NCI-H2107 (cell line): Measurements from ENCODE around the gene KIAA1549.
A peak's percentile ranks its signal among the peaks of the same experiment; 100 is the strongest.
"Not testable (repeated sequence)": the region's sequence is repeated elsewhere in the genome, so short reads cannot be mapped to it uniquely, and the experiment has no call there.

Source experiments
- DNase-seq: peaks from one replicate; lab custom pipeline; 2025; lab: John Stamatoyannopoulos, UW

The KIAA1549 gene

DNA sequence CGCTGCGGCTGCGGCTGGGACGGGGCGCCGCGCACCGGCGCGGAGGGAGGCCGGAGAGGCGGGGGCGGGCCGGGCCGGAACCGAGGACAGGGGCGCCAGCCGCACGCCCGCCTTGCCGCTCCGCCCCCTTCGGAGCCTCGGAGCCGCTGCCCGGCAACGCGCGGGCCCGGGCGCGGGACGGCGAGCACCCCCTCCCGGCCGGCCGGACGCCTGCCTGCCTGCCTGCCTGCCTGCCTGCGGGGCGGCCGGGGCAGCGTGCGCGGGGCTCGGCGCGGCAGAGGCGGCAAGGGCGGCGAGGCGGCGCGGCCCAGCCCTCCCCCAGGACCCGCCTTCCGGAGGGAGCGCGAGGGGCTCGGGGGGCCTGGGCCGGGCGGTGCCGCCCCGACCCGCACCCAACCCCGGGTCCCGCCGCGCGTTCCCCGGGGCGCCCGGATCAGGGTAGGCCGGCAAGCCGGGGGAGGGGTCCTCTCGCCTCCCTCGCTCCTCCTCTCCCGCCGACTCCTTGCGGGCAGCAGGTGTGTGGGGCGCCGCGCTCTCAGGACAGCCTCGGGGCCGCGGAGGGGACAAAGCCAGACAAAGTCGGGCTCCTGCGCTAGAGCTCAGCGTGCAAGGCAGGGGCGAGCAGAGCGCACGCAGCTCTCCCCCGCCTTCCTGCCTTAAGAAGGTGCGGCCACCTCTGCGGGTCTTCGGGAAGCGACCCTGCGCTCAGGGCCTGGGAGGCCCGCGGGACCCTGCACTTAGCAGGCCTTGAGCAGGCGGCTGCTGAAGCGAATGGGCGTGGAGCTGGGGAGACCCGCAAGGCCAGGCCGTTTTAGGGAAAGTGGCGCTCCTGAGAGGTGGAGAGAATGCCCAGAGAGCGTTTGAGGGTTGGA, at the start of gene KIAA1549:
TSS of gene KIAA1549 (minus strand) at position 58 of the 872 bp plus-strand sequence. CDS start 120 bp downstream, outside the sequence.
- no peak for DNase-seq

DNA sequence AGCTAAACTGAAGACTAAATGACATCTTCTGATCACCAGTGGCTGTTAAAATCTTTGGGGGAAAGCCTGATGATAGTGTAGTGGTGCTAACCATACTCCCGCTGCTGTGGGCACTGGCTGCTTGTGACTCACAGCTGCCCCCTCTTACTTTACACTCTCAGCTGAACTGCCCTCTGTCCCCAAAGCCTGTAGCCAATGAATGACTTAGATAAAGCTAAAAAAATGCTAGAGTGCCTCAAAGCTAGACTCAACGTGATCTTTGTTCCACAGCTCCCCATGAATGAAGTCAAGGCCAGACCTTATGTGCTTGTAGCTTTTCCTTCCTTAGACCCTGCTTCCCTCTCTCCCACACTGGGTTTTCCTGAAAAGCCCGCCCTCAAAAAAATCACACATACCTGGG, 48.2 kb upstream of the KIAA1549 start:
- DNase-seq: no peak

DNA sequence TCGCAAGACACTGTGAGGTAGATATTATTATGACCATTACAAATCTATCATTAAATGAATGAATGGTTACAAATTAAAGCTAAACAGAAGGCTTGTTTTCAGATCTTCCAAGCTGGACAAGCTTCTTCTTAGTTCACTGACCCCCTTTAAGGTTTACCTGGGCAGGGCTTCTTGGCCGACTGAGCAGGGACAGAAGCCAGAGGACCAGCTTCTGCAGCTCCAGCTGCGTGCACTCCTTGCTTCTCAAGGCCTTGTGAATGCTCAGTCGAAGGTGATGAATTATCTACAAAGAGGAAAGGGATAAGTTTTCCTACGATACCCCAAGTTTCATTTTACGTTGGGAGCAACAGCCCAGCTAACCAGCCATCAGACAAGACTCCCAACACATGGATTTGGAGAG, 45.4 kb upstream of the KIAA1549 start:
- DNase-seq: no peak

DNA sequence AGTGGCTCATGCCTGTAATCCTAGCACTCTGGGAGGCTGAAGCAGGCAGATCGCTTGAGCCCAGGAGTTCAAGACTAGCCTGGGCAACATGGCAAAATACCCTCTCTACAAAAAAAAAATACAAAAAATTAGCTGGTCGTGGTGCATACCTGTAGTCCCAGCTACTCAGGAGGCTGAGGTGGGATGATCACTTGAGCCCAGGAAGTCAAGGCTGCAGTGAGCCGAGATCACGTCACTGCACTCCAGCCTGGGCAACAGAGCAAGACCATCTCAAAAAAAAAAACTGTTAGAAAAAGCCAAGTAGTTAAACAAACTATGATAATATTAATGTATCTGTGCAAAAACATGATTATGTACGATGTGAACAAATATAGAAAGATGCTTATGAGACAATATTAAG, 44.7 kb upstream of the KIAA1549 start:
- DNase-seq: not testable (repeated sequence)

DNA sequence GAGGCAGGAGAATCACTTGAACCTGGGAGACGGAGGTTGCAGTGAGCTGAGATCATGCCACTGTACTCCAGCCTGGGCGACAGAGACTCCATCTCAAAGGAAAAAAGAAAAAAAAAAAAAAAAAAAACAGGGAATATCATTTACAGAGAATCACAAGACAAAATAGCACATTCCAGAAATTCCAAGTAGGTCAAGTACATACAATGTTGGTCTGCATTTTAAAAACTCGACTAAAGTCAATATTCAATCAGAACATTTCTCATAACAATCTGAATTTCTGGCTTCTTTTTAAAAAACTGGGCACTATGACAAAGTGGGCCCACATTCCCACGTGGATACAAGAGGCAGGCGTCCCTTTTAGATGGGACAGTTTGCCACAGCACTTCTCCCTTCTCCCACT, 41.9 kb upstream of the KIAA1549 start:
- DNase-seq: no peak

DNA sequence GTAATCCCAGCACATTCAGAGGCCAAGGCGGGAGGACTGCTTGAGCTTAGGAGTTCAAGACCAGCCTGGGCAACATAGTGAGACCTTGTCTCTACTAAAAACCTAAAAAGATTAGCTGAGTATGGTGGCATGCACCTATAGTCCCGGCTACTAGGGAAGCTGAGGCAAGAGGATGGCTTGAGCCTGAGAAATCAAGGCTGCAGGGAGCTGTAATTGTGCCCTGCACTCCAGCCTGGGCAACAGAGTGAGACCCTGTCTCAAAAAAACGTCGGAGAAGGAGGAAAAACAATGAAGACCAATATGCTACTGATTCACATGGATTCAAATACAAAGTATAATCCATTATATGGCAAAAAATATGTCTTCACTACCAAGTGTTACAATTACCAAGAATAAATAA, 41.1 kb upstream of the KIAA1549 start:
- DNase-seq: no peak

DNA sequence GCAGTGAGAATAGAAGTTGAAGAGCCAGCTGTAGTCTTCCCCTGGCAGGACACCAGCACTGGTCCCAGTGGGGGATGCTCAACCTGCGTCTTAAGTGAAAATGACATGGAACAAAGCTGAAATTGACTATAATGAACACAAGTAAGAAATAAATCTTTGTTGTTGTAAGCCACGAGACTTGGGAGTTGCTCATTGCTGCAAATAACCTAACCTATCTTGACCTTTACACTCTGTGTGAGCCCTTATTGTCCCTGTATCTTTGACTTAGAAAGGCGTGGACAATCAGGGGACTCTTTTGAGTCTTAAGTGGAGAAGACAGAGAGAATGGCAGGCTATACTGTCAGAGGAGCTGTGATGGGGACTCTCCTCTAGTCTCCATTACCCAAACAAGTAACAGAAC, 37.7 kb upstream of the KIAA1549 start:
- DNase-seq: no peak

DNA sequence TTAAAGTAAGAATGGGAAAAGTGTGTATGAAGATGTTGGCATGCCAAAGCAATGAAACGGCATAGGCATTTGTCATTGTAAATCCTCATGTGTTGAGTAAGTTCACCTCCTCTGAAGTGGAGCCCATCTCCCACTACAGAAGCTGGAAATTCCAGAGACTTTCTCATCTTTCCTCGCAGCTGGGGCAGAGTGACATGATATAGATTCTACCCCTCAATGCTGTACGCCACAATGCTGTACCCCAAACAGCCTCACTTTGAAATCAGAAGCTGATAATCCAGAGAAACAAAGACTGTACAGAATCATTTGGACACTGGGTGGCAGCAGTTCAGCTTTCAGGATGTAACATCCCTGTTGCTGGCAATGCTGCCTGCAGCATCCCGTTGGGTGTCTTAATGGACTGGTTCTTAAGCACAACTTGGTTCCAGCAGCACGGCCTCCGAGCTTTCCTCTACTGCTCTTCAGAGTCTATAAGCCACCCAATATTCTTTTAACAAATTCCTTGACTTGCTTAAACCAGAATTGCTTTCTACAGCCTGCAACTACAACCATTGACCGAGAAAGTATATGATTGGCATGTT, 35.8 kb upstream of the KIAA1549 start:
- peak; percentile 68 for DNase-seq

DNA sequence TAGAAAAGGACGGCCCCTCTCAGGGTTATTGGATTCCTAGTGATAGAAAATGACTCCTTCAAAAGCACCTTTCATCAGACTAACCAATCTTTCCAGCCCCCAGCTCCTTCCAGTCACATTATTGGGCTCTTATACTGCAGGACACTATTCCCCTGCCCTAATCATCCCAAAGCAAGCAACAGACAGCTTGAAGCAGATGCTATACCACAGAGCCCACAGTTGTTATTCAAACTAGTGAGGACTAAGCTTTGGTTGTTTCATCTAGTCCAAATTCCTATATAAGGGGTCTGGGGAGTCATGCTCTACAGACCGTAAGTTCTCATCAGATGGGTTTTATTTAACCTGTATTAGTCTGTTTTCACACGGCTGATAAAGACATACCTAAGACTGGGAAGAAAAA, 30.2 kb upstream of the KIAA1549 start:
- DNase-seq: no peak

DNA sequence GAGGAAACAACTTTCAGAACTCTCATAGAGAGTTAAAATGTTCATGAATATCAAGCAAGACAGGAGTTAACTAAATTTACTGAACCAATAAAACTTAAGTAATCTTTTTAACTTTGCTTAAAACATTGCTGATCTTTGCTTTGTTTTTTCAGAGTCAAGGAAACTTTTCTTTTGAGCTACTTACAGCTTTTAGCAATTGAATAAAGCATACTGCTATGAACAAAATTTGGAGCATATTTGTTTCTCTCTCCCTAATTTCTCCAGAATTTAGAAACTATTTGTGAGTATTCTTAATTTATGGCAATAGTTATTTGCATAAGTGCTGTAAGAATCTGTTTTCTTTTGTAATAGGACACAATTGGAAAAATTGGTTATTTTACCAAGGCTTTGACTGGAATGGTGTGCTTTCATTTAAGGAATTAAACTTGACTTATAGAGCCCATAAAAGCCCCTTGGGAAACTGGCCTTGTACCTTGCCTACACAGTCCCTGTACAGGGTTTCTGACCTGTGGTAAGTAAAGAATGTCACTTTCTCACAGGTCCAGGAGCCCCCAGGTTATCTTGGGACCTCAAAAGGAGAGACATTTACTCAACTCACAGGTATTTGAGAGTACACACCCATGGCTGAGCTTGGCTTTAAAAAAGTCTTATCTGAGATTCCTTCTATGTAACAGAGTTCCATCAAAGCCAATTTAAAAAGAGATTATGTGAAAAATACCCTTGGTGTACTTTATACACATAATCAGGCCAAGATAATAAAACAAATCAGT, 23.3 kb upstream of the KIAA1549 start:
- DNase-seq: no peak

DNA sequence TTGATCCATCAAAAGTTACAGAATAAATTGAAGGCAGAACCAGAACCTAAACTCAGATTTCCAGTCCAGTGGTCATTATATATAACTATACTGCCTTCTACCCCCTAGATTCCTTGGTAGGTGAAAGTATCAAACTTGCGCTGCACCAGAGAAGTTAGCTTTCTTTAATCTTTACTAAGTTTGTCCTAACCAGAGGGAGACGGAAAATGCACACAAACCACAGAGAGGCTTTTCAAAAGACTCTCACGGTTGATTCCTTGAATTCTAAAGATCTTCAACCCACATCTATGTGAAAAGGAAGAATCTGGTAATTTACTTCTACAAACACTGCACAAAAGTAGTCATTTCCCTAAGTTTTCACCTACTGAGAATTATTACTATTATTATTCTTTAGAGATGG, 18.2 kb upstream of the KIAA1549 start:
- no peak for DNase-seq

DNA sequence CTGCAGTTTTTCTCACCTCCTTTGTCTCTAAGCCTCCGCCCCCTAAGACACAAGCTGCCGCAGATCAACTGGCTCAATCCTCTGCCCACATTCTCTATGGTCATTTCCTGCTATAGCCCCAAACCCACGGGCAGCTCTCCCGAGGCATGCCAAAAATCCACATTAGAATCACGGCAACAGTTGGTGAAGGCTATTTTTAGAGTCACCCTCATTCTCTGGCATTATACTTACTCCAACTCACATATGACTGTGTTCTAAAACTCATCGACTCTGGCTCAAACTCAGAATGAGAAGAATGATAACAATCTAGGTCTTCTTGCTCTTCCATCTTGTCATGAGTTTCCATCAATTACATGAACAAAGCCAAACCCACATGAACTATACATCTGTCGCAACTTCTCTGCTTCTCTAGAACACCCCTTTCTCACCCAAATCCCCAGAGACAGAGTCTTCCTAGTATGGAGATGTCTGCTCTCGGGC, 10.9 kb upstream of the KIAA1549 start:
- DNase-seq: no peak

DNA sequence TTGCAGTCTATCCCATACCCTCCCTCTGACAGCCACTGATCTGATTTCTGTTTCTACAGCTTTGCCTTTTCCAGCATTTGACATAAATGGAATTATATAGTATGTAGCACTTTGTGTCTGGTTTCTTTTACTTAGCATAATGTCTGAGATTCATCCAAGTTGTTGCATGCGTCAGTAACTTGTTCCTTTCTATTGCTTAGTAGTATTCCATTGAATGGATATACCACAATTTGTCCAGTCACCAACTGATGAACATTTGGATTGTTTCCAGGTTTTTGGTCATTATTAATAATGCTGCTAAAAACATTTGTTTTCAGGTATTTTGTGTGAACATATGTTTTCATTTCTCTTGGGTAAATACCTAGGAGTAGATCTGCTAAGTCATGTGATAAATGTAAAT, 6.5 kb upstream of the KIAA1549 start:
- DNase-seq: no peak

DNA sequence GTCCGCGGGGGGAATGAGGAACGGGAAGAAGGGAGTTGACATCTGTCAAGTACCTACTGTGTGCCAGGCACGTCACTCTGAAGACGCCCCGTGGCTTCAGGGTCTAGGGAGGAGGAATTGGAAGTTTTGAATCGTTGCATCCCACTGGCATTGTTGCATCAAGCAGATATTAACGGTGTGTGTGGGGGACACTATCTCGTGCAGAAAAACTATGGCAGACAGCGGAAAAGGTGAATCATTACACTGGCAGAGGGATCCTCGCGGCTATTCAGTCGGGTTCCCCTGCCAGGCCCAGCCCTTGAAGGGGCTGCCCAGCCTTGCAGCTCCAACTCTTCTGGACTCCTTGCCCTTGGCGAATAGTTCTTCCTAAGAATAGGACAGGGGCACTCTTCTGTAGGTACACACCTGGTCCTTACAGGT, 1.0 kb upstream of the KIAA1549 start:
- DNase-seq: no peak

DNA sequence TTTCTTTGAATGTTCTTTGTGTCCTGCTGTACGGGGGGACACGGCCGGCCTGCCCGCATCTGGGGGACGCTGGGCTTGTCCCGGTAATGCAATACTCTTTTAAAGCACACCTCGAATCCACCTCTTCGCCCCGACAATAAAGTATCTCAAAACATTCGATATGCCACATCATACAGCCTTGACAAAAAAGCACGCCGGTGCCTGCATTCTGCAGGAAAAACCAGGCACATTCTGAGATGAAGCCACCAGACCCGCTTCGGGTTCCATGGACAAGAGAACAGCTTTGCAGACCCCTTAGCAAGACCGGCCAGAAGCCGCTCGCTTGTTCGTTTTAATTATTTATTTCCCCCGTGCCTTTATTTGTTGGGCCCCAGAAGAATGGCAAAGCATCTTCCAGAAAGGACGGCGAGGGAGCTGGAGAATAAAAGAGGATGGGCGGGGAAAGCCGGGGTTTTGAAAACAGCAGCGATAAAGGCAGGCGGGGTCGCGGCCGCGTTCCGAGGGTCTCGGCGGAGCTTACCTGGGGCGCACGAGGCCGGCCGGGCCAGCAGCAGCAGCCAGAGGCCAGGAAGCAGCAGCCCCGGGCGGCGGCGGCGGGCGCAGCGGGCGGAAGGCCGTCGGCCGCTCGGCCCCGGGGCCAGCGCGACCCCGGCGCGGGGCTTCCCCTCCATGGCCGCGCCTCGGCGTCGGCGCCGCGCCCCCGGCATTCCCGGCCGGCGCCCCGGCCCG, 462 bp downstream of the KIAA1549 start:
- peak; percentile 17 for DNase-seq

DNA sequence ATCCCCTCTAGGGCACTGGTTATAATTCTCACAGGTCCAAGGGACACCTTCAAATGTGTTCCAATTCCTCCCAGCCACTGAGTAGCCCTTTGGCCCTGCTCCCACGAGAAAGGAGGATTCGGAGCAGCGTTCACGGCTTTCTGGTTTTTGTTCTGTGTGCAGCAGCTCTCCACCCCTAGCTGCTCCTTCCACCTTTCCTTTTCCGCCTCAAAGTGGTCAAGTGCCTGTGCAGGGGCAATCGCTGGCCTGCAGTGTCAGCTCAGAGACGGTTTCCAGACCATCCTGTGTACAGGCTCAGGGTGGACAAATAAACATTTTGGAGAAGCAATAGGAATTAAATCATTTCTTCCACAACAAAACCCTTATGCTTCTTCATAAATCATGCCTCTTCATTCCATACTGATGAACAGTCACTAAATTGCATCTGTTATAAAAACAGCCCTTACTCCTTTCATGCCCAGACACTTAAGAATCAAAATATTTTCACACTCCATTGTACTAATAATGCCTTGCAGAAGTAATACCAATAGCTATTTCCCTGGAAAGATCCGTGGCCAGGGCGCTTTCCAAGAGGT, 1.1 kb downstream of the KIAA1549 start:
- DNase-seq: no peak

DNA sequence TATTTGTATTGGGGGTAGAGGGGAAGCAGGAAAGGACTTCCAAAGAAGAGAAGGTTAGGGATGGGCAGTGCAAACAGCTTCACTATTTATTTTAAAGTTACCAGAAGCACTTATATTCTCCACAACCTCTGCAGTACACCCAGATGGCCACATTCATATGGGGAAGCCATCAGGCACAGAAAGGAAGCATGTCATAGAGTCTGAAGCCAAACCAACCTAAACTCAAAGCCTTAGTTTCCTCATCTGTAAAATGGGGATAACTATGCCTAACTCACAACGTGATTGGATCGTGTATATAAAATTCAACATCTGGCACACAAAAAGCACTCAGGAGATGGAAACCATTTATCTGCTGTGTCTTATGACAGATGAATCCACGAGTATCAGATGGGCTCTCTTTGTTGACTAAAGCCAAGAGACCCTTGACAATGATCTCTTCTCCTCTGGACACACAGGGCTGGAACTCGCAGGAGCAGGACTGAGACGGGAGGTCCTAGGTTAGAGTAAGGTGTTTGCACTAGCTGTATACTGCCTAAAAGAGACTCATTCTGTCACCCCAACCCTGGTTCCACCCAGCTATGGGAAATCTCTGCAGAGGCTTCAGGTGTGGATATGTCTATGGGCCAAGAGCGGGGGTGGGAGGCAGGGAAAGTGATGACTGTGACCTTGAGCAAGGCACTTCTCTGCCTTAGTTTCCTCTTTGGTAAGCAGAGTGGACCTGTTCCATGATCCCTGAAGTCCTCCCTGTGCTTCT, 1.8 kb downstream of the KIAA1549 start:
- DNase-seq: no peak

DNA sequence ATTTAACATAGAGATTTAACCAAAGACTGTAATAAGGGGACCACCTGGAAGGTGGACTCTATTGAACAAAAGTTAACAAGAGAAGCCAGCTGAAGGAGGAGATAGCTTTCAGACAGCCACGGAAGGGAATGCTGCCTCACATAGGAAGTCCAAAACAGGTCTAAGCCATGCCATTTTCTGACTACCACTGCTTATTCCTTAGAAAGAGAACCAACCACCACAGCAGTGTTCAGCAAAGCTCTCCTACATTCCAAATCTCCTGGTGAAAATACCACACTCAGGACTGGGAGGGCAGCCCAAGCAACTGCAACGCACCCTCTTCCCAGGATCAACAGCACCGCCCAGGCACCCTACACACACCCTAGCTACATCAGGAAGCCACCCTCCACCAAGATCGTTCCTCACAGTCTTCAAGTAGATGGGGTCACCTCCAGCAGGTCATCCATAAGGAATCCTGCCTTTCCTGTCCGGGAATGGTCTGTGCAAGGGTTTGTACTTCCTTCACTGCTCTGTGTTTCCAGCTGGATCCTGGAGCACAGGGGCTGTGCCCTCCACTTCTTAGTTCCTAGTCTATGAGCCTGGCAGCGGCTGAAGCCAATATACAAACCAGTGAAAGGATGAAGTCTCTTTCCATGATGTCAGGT, 2.5 kb downstream of the KIAA1549 start:
- no peak for DNase-seq

DNA sequence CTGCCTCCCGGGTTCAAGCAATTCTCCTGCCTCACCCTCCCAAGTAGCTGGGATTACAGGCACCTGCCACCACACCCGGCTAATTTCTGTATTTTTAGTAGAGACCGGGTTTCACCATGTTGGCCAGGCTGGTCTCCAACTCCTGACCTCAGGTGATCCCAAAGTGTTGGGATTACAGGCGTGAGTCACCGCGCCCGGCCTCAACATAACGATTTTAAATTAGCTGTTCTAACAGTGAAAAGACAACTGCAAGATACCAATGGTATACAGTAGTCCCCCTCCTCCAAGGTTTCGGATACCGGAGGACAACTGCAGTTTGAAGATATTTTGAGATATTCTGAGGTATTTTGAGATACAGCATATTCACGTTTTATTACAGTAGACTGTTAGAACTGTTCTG, 5.0 kb downstream of the KIAA1549 start:
- DNase-seq: not testable (repeated sequence)

DNA sequence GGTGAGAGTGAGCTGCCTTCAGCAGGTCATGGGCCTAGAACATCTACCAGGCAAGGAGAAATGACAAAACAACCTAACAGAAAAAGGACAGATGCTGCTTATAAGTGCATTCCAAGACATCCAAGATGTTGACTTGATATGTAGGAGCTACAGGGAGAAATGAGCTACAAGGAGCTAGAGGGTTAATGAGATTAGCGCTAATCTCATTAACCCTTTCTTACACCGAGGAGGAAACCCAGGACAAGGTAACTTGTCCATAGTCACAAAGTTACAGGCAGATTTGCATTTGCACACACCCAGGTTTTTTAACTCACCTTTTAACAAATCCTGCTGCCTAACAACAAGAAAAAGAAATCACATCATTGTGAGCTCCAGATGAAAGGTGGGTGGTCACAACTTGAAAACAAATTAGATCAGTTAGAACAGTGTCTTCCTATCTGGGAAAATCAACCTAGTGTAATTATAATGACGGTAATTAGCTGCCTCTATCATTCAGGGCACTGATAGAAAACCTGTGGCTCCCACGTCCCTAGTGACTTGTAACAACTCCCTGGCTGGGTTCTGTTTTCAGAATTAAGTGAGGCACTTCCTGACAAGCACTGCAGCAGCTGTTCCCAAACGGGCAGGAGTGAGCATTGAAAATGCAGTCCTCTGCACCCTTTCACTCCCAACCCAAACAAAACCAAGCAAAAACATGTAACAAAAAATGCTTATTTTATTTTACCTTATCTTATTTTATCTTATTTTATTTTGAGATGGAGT, 5.7 kb downstream of the KIAA1549 start:
- peak; percentile 35 for DNase-seq
